ENCODE data around the gene SIM1. TPM values are rescaled to one million over a fixed set of nuclear protein-coding genes. Genes with fewer than 3 reads are reported as not detected.

SIM1 gene
- total RNA-seq, 1 donor from 2014 or later = 0.41 TPM

- no peaks in the 10 kb centered on the region for H3K9me3 Mint-ChIP-seq (ENCODE audit: unreplicated experiment)
- H3K36me3 Mint-ChIP-seq (ENCODE audit: low read depth, unreplicated experiment) = no peaks in the 10 kb centered on the region
- no peak overlapping the region for H3K27ac Mint-ChIP-seq (ENCODE audit: unreplicated experiment)
- peaks cover 5% of the 10 kb centered on the region for H3K4me1 Mint-ChIP-seq (ENCODE audit: unreplicated experiment)
- H3K27me3 Mint-ChIP-seq (ENCODE audit: unreplicated experiment) = no peaks in the 10 kb centered on the region
- TF ChIP-seq CTCF (IDR thresholded peaks at IDR 0.05; ENCODE audit: unreplicated experiment) = no peak
- H3K4me3 Mint-ChIP-seq (ENCODE audit: unreplicated experiment) = no peak overlapping the region
- DNase-seq (ENCODE audit: low spot score) = no peak
Measured at GRCh38 chr6:100426744-100427338, 37.9 kb downstream of the SIM1 start.

- H3K27ac Mint-ChIP-seq (ENCODE audit: unreplicated experiment) = no peak overlapping the region
- no peak for TF ChIP-seq CTCF (IDR thresholded peaks at IDR 0.05; ENCODE audit: unreplicated experiment)
- H3K4me3 Mint-ChIP-seq (ENCODE audit: unreplicated experiment) = no peak overlapping the region
- peaks cover 5% of the 10 kb centered on the region for H3K4me1 Mint-ChIP-seq (ENCODE audit: unreplicated experiment)
- DNase-seq (ENCODE audit: low spot score) = no peak
- H3K27me3 Mint-ChIP-seq (ENCODE audit: unreplicated experiment) = no peaks in the 10 kb centered on the region
- H3K36me3 Mint-ChIP-seq (ENCODE audit: low read depth, unreplicated experiment) = no peaks in the 10 kb centered on the region
- H3K9me3 Mint-ChIP-seq (ENCODE audit: unreplicated experiment) = no peaks in the 10 kb centered on the region
Measured at GRCh38 chr6:100426241-100426640, 38.5 kb downstream of the SIM1 start.

- no peak for TF ChIP-seq CTCF (IDR thresholded peaks at IDR 0.05; ENCODE audit: unreplicated experiment)
- Mint-ChIP-seq H3K36me3 (ENCODE audit: low read depth, unreplicated experiment) (no peaks in the 10 kb centered on the region), H3K4me1 (ENCODE audit: unreplicated experiment) (peaks cover 9% of the 10 kb centered on the region), H3K9me3 (ENCODE audit: unreplicated experiment) (no peaks in the 10 kb centered on the region), H3K27me3 (ENCODE audit: unreplicated experiment) (peaks cover 1% of the 10 kb centered on the region), H3K27ac (ENCODE audit: unreplicated experiment) (no peak overlapping the region), H3K4me3 (ENCODE audit: unreplicated experiment) (no peak overlapping the region)
- DNase-seq (ENCODE audit: low spot score) = no peak
Measured at GRCh38 chr6:100420711-100421110, 44.0 kb downstream of the SIM1 start.

GRCh38 chr6:100417036-100417435 lies 47.7 kb downstream of the SIM1 start:
- no peak overlapping the region for H3K4me3 Mint-ChIP-seq (ENCODE audit: unreplicated experiment)
- TF ChIP-seq CTCF (IDR thresholded peaks at IDR 0.05; ENCODE audit: unreplicated experiment) = no peak
- H3K36me3 Mint-ChIP-seq (ENCODE audit: low read depth, unreplicated experiment) = no peaks in the 10 kb centered on the region
- no peak overlapping the region for H3K27ac Mint-ChIP-seq (ENCODE audit: unreplicated experiment)
- DNase-seq (ENCODE audit: low spot score) = no peak
- H3K27me3 Mint-ChIP-seq (ENCODE audit: unreplicated experiment) = peaks cover 1% of the 10 kb centered on the region
- H3K4me1 Mint-ChIP-seq (ENCODE audit: unreplicated experiment) = peaks cover 7% of the 10 kb centered on the region
- no peaks in the 10 kb centered on the region for H3K9me3 Mint-ChIP-seq (ENCODE audit: unreplicated experiment)

GRCh38 chr6:100415768-100416167 lies 49.0 kb downstream of the SIM1 start:
- no peak for DNase-seq (ENCODE audit: low spot score)
- TF ChIP-seq CTCF (IDR thresholded peaks at IDR 0.05; ENCODE audit: unreplicated experiment) = no peak
- Mint-ChIP-seq H3K27me3 (ENCODE audit: unreplicated experiment) (peaks cover 1% of the 10 kb centered on the region), H3K36me3 (ENCODE audit: low read depth, unreplicated experiment) (no peaks in the 10 kb centered on the region), H3K4me1 (ENCODE audit: unreplicated experiment) (peaks cover 7% of the 10 kb centered on the region), H3K4me3 (ENCODE audit: unreplicated experiment) (no peak overlapping the region), H3K27ac (ENCODE audit: unreplicated experiment) (no peak overlapping the region), H3K9me3 (ENCODE audit: unreplicated experiment) (no peaks in the 10 kb centered on the region)

All from endothelial cell (in vitro differentiated cells).